DOHH2 (cell line): ENCODE data around the gene MSMB.

ENCODE experiments used
- H3F3A ChIP-seq: fragments of 200-600 bp; sonication (generic), shearing (Covaris generic); 2 replicates; pipeline ENCODE4 v1.6.0; 2016; ENCODE audit warnings: antibody characterized with exemption, mild to moderate bottlenecking; ENCODE audit not compliant: control insufficient read depth, insufficient read depth
- H3K27ac ChIP-seq: fragments of 200-600 bp; sonication (generic); 2 replicates; pipeline ENCODE4 v1.5.1; 2014; ENCODE audit warnings: low read depth, mild to moderate bottlenecking, low read length, moderate library complexity
- H3K27me3 ChIP-seq: fragments of 200-600 bp; sonication (generic); 2 replicates; pipeline ENCODE4 v1.6.1; 2014; ENCODE audit warnings: mild to moderate bottlenecking, low read length, mixed read lengths; ENCODE audit not compliant: control insufficient read depth
- H3K36me3 ChIP-seq: fragments of 200-600 bp; sonication (generic); 2 replicates; pipeline ENCODE4 v1.6.1; 2014; ENCODE audit warnings: mild to moderate bottlenecking, low read length, moderate library complexity, mixed read lengths; ENCODE audit not compliant: control insufficient read depth
- H3K4me1 ChIP-seq: fragments of 200-600 bp; sonication (generic); 2 replicates; pipeline ENCODE4 v1.6.1; 2014; ENCODE audit warnings: mild to moderate bottlenecking, low read length, mixed read lengths; ENCODE audit not compliant: control insufficient read depth
- H3K4me2 ChIP-seq: fragments of 200-600 bp; sonication (generic); 2 replicates; pipeline ENCODE4 v1.6.0; 2014; ENCODE audit warnings: mild to moderate bottlenecking, low read length, moderate library complexity
- H3K4me3 ChIP-seq: fragments of 200-600 bp; sonication (generic); 2 replicates; pipeline ENCODE4 v1.5.1; 2014; ENCODE audit warnings: mild to moderate bottlenecking, low read length, mixed read lengths
- H3K79me2 ChIP-seq: fragments of 200-600 bp; sonication (generic); 2 replicates; pipeline ENCODE4 v1.6.1; 2014; ENCODE audit warnings: mild to moderate bottlenecking, low read length, mixed read lengths; ENCODE audit not compliant: control insufficient read depth
- H3K9me2 ChIP-seq: fragments of 200-600 bp; sonication (generic); replicated peaks from 2 replicates; pipeline ENCODE4 v1.6.1; 2014; ENCODE audit warnings: mild to moderate bottlenecking, low read length, mixed read lengths; ENCODE audit not compliant: control insufficient read depth
- H3K9me3 ChIP-seq: fragments of 200-600 bp; sonication (generic); 2 replicates; pipeline ENCODE4 v1.6.1; 2014; ENCODE audit warnings: antibody characterized with exemption, low read length, mixed read lengths; ENCODE audit not compliant: control insufficient read depth, insufficient read depth
- H4K20me1 ChIP-seq: fragments of 200-600 bp; sonication (generic); 2 replicates; pipeline ENCODE4 v1.6.0; 2014; ENCODE audit warnings: low read depth, mild to moderate bottlenecking, antibody characterized with exemption, low read length, moderate library complexity; ENCODE audit not compliant: control insufficient read depth, insufficient read depth
- CTCF ChIP-seq: fragments of 200-600 bp; sonication (generic); IDR thresholded peaks from one replicate; pipeline ENCODE4 v1.5.1; 2014; ENCODE audit warnings: antibody characterized with exemption, mild to moderate bottlenecking, low read depth, low read length; ENCODE audit not compliant: poor library complexity, severe bottlenecking
- EZH2phosphoT487 ChIP-seq: fragments of 200-600 bp; sonication (generic); IDR thresholded peaks from 2 replicates; pipeline ENCODE4 v1.6.1; 2017; ENCODE audit warnings: borderline replicate concordance, mild to moderate bottlenecking, antibody characterized with exemption, low read length, moderate library complexity, mixed read lengths

The MSMB gene

GRCh38 chr10:46017733-46018132 is 28.3 kb downstream of the MSMB start:
- H3K9me3 ChIP-seq, result no peaks in the 10 kb centered on the region
- peaks cover 34% of the 10 kb centered on the region for H3K4me1 ChIP-seq
- H3K36me3 ChIP-seq, result peaks cover 67% of the 10 kb centered on the region
- no peak overlapping the region for H3K4me3 ChIP-seq
- H3K27me3 ChIP-seq, result no peaks in the 10 kb centered on the region
- no peaks in the 10 kb centered on the region; the same call in 1 of the 2 replicates for H3F3A ChIP-seq
- H3K9me2 ChIP-seq, result no peaks in the 10 kb centered on the region
- no peak overlapping the region for H3K4me2 ChIP-seq
- TF ChIP-seq CTCF (no peak), EZH2phosphoT487 (no peak)
- peaks cover 88% of the 10 kb centered on the region for H3K79me2 ChIP-seq
- H4K20me1 ChIP-seq, result peaks cover 32% of the 10 kb centered on the region
- no peak overlapping the region for H3K27ac ChIP-seq

- Histone ChIP-seq H3K4me1 (peaks cover 30% of the 10 kb centered on the region), H3K27me3 (no peaks in the 10 kb centered on the region), H3K27ac (no peak overlapping the region), H3K4me3 (no peak overlapping the region), H4K20me1 (peaks cover 32% of the 10 kb centered on the region), H3K36me3 (peaks cover 74% of the 10 kb centered on the region), H3K9me2 (no peaks in the 10 kb centered on the region), H3K4me2 (no peak overlapping the region), H3K79me2 (peaks cover 80% of the 10 kb centered on the region), H3F3A (peaks cover 2% of the 10 kb centered on the region; the same call in 1 of the 2 replicates), H3K9me3 (no peaks in the 10 kb centered on the region)
- TF ChIP-seq CTCF, result no peak
- TF ChIP-seq EZH2phosphoT487, result no peak
Observed at GRCh38 chr10:46016811-46017210, 29.3 kb downstream of the MSMB start.

- Histone ChIP-seq H3K9me2 (no peaks in the 10 kb centered on the region), H3K27me3 (no peaks in the 10 kb centered on the region), H3K36me3 (peaks cover 78% of the 10 kb centered on the region), H3K4me2 (no peak overlapping the region), H3K4me1 (peaks cover 26% of the 10 kb centered on the region), H3K79me2 (peaks cover 74% of the 10 kb centered on the region), H3K27ac (no peak overlapping the region), H3F3A (peaks cover 2% of the 10 kb centered on the region; the same call in 1 of the 2 replicates), H3K4me3 (no peak overlapping the region), H4K20me1 (peaks cover 32% of the 10 kb centered on the region), H3K9me3 (no peaks in the 10 kb centered on the region)
- no peak for TF ChIP-seq CTCF
- TF ChIP-seq EZH2phosphoT487, result no peak
Observed at GRCh38 chr10:46016190-46016589, 29.9 kb downstream of the MSMB start.
